ENCODE results near the gene DELE1.
A peak's percentile ranks its signal among the peaks of the same experiment; 100 is the strongest.

The DELE1 gene

GRCh38 chr5:141944076-141944475, 20.4 kb downstream of the DELE1 start:
- H3K27ac ChIP-seq, result no peak overlapping the region
- TF ChIP-seq CTCF (conservative IDR thresholded peaks at IDR 0.05) (no peak), ZFX (IDR thresholded peaks at IDR 0.05) (no peak)

GRCh38 chr5:141945511-141946051, 21.9 kb downstream of the DELE1 start:
- TF ChIP-seq CTCF (conservative IDR thresholded peaks at IDR 0.05) (no peak), ZFX (IDR thresholded peaks at IDR 0.05) (no peak)
- H3K27ac ChIP-seq, result no peak overlapping the region

- H3K27ac ChIP-seq, result no peak overlapping the region
- TF ChIP-seq ZFX (IDR thresholded peaks at IDR 0.05) (no peak), CTCF (conservative IDR thresholded peaks at IDR 0.05) (no peak)
These were observed 23.6 kb downstream of the DELE1 start for GRCh38 chr5:141947316-141947715.

GRCh38 chr5:141948812-141949211, 25.1 kb downstream of the DELE1 start:
- H3K27ac ChIP-seq, result no peak overlapping the region
- TF ChIP-seq CTCF (conservative IDR thresholded peaks at IDR 0.05) (no peak), ZFX (IDR thresholded peaks at IDR 0.05) (no peak)

- H3K27ac ChIP-seq, result no peak overlapping the region
- no peak for TF ChIP-seq ZFX (IDR thresholded peaks at IDR 0.05)
- TF ChIP-seq CTCF (conservative IDR thresholded peaks at IDR 0.05), result no peak
These were observed 25.8 kb downstream of the DELE1 start for GRCh38 chr5:141949511-141949910.

- no peak overlapping the region for H3K27ac ChIP-seq
- TF ChIP-seq ZFX (IDR thresholded peaks at IDR 0.05), result no peak
- TF ChIP-seq CTCF (conservative IDR thresholded peaks at IDR 0.05), result no peak
These were observed 26.7 kb downstream of the DELE1 start for GRCh38 chr5:141950207-141951005.

- no peak overlapping the region for H3K27ac ChIP-seq
- TF ChIP-seq CTCF (conservative IDR thresholded peaks at IDR 0.05) (peak; percentile 47), ZFX (IDR thresholded peaks at IDR 0.05) (no peak)
These were observed 27.7 kb downstream of the DELE1 start for GRCh38 chr5:141951332-141951781.
